Measurements from ENCODE around the gene SPOCD1. TPM values are rescaled to one million over a fixed set of nuclear protein-coding genes. Genes with fewer than 3 reads are reported as not detected.
A peak's percentile ranks its signal among the peaks of the same experiment; 100 is the strongest.

The SPOCD1 gene
- total and polyA plus RNA-seq, 2 experiments from 2014 or later: 0.73 to 1.3 TPM

- H3K27me3 Mint-ChIP-seq (ENCODE audit: insufficient read depth, low read depth, poor library complexity): peaks cover 31% of the 10 kb centered on the region
- H3F3A ChIP-seq (replicated peaks; ENCODE audit: low read depth): 0 out of 2 replicates have a peak, but pooled peaks cover 6% of the 10 kb centered on the region
- DNase-seq (ENCODE audit: low spot score) (no peak), ATAC-seq (no peak)
- no peak overlapping the region for H3K27ac Mint-ChIP-seq
- H2AFZ ChIP-seq: no peak overlapping the region
- H3K79me2 ChIP-seq (replicated peaks; ENCODE audit: insufficient read depth): no peaks in the 10 kb centered on the region
- no peaks in the 10 kb centered on the region; the same call in 2 of the 3 replicates for H3K36me3 Mint-ChIP-seq (ENCODE audit: low read depth)
- TF ChIP-seq CTCF (conservative IDR thresholded peaks at IDR 0.05; ENCODE audit: low read depth in 2 of 2): peak in 1 of 2 experiments; percentile 41; a peak in 2 of 4 replicates
- TF ChIP-seq NANOG (IDR thresholded peaks at IDR 0.05; ENCODE audit: borderline replicate concordance): no peak
- H3K9me3 Mint-ChIP-seq: no peaks in the 10 kb centered on the region
- H3K4me1 ChIP-seq (ENCODE audit: insufficient read depth): peaks cover 29% of the 10 kb centered on the region
- H3K27ac ChIP-seq (ENCODE audit: low read depth): no peak overlapping the region
- H3K27me3 ChIP-seq (ENCODE audit: insufficient read depth): peaks cover 21% of the 10 kb centered on the region
- no peaks in the 10 kb centered on the region for H3K36me3 ChIP-seq (ENCODE audit: insufficient read depth)
- no peak overlapping the region; the same call in 2 of the 3 replicates for H3K4me3 Mint-ChIP-seq
- H3K4me2 ChIP-seq: no peak overlapping the region
- H3K4me3 ChIP-seq: no peak overlapping the region
- H4K20me1 ChIP-seq (replicated peaks; ENCODE audit: insufficient read depth): no peaks in the 10 kb centered on the region
- H3K9me2 ChIP-seq (ENCODE audit: insufficient read depth): no peaks in the 10 kb centered on the region
- H3K4me1 Mint-ChIP-seq: peaks cover 39% of the 10 kb centered on the region
Observed at GRCh38 chr1:31778763-31779488, 36.9 kb downstream of the SPOCD1 start.

GRCh38 chr1:31776516-31776915 is 39.3 kb downstream of the SPOCD1 start:
- no peak overlapping the region for H3K27ac ChIP-seq (ENCODE audit: low read depth)
- ATAC-seq: no peak
- no peaks in the 10 kb centered on the region for H4K20me1 ChIP-seq (replicated peaks; ENCODE audit: insufficient read depth)
- Mint-ChIP-seq H3K4me1 (peaks cover 33% of the 10 kb centered on the region), H3K36me3 (ENCODE audit: low read depth) (no peaks in the 10 kb centered on the region; the same call in 2 of the 3 replicates), H3K27me3 (ENCODE audit: insufficient read depth, low read depth, poor library complexity) (peaks cover 50% of the 10 kb centered on the region), H3K4me3 (no peak overlapping the region), H3K9me3 (no peaks in the 10 kb centered on the region; the same call in 2 of the 3 replicates), H3K27ac (no peak overlapping the region)
- DNase-seq (ENCODE audit: low spot score): no peak
- H2AFZ ChIP-seq: no peak overlapping the region
- H3K4me1 ChIP-seq (ENCODE audit: insufficient read depth): peaks cover 19% of the 10 kb centered on the region; the same call in 1 of the 2 replicates
- no peaks in the 10 kb centered on the region for H3K79me2 ChIP-seq (replicated peaks; ENCODE audit: insufficient read depth)
- H3K9me2 ChIP-seq (ENCODE audit: insufficient read depth): no peaks in the 10 kb centered on the region
- no peak overlapping the region for H3K4me2 ChIP-seq
- H3K4me3 ChIP-seq: no peak overlapping the region
- no peaks in the 10 kb centered on the region for H3F3A ChIP-seq (replicated peaks; ENCODE audit: low read depth)
- H3K27me3 ChIP-seq (ENCODE audit: insufficient read depth): peaks cover 45% of the 10 kb centered on the region
- no peaks in the 10 kb centered on the region for H3K36me3 ChIP-seq (ENCODE audit: insufficient read depth)
- TF ChIP-seq, protein P1, sequence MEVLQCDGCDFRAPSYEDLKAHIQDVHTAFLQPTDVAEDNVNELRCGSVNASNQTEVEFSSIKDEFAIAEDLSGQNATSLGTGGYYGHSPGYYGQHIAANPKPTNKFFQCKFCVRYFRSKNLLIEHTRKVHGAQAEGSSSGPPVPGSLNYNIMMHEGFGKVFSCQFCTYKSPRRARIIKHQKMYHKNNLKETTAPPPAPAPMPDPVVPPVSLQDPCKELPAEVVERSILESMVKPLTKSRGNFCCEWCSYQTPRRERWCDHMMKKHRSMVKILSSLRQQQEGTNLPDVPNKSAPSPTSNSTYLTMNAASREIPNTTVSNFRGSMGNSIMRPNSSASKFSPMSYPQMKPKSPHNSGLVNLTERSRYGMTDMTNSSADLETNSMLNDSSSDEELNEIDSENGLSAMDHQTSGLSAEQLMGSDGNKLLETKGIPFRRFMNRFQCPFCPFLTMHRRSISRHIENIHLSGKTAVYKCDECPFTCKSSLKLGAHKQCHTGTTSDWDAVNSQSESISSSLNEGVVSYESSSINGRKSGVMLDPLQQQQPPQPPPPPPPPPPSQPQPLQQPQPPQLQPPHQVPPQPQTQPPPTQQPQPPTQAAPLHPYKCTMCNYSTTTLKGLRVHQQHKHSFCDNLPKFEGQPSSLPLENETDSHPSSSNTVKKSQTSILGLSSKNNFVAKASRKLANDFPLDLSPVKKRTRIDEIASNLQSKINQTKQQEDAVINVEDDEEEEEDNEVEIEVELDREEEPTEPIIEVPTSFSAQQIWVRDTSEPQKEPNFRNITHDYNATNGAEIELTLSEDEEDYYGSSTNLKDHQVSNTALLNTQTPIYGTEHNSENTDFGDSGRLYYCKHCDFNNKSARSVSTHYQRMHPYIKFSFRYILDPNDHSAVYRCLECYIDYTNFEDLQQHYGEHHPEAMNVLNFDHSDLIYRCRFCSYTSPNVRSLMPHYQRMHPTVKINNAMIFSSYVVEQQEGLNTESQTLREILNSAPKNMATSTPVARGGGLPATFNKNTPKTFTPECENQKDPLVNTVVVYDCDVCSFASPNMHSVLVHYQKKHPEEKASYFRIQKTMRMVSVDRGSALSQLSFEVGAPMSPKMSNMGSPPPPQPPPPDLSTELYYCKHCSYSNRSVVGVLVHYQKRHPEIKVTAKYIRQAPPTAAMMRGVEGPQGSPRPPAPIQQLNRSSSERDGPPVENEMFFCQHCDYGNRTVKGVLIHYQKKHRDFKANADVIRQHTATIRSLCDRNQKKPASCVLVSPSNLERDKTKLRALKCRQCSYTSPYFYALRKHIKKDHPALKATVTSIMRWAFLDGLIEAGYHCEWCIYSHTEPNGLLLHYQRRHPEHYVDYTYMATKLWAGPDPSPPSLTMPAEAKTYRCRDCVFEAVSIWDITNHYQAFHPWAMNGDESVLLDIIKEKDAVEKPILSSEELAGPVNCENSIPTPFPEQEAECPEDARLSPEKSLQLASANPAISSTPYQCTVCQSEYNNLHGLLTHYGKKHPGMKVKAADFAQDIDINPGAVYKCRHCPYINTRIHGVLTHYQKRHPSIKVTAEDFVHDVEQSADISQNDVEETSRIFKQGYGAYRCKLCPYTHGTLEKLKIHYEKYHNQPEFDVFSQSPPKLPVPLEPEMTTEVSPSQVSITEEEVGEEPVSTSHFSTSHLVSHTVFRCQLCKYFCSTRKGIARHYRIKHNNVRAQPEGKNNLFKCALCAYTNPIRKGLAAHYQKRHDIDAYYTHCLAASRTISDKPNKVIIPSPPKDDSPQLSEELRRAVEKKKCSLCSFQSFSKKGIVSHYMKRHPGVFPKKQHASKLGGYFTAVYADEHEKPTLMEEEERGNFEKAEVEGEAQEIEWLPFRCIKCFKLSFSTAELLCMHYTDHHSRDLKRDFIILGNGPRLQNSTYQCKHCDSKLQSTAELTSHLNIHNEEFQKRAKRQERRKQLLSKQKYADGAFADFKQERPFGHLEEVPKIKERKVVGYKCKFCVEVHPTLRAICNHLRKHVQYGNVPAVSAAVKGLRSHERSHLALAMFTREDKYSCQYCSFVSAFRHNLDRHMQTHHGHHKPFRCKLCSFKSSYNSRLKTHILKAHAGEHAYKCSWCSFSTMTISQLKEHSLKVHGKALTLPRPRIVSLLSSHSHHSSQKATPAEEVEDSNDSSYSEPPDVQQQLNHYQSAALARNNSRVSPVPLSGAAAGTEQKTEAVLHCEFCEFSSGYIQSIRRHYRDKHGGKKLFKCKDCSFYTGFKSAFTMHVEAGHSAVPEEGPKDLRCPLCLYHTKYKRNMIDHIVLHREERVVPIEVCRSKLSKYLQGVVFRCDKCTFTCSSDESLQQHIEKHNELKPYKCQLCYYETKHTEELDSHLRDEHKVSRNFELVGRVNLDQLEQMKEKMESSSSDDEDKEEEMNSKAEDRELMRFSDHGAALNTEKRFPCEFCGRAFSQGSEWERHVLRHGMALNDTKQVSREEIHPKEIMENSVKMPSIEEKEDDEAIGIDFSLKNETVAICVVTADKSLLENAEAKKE (CRISPR knock-in tag; IDR thresholded peaks at IDR 0.05): no peak
- no peak for TF ChIP-seq EZH2 (IDR thresholded peaks at IDR 0.05; ENCODE audit: low read depth, unreplicated experiment)
- TF ChIP-seq NANOG (IDR thresholded peaks at IDR 0.05; ENCODE audit: borderline replicate concordance): no peak
- TF ChIP-seq, protein P2, sequence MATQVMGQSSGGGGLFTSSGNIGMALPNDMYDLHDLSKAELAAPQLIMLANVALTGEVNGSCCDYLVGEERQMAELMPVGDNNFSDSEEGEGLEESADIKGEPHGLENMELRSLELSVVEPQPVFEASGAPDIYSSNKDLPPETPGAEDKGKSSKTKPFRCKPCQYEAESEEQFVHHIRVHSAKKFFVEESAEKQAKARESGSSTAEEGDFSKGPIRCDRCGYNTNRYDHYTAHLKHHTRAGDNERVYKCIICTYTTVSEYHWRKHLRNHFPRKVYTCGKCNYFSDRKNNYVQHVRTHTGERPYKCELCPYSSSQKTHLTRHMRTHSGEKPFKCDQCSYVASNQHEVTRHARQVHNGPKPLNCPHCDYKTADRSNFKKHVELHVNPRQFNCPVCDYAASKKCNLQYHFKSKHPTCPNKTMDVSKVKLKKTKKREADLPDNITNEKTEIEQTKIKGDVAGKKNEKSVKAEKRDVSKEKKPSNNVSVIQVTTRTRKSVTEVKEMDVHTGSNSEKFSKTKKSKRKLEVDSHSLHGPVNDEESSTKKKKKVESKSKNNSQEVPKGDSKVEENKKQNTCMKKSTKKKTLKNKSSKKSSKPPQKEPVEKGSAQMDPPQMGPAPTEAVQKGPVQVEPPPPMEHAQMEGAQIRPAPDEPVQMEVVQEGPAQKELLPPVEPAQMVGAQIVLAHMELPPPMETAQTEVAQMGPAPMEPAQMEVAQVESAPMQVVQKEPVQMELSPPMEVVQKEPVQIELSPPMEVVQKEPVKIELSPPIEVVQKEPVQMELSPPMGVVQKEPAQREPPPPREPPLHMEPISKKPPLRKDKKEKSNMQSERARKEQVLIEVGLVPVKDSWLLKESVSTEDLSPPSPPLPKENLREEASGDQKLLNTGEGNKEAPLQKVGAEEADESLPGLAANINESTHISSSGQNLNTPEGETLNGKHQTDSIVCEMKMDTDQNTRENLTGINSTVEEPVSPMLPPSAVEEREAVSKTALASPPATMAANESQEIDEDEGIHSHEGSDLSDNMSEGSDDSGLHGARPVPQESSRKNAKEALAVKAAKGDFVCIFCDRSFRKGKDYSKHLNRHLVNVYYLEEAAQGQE (IDR thresholded peaks at IDR 0.05; ENCODE audit: unreplicated experiment): no peak
- no peak for TF ChIP-seq JUNB (IDR thresholded peaks at IDR 0.05; ENCODE audit: unreplicated experiment)
- TF ChIP-seq, protein P3, sequence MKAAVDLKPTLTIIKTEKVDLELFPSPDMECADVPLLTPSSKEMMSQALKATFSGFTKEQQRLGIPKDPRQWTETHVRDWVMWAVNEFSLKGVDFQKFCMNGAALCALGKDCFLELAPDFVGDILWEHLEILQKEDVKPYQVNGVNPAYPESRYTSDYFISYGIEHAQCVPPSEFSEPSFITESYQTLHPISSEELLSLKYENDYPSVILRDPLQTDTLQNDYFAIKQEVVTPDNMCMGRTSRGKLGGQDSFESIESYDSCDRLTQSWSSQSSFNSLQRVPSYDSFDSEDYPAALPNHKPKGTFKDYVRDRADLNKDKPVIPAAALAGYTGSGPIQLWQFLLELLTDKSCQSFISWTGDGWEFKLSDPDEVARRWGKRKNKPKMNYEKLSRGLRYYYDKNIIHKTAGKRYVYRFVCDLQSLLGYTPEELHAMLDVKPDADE (IDR thresholded peaks at IDR 0.05): no peak

Measured in GM23338 (cell line).